ENCODE data around the gene SCN1B.

GRCh38 chr19:35058370-35058769 is 28.1 kb downstream of the SCN1B start:
- TF ChIP-seq BHLHE40 (IDR thresholded peaks at IDR 0.05; ENCODE audit: borderline replicate concordance) (no peak), FOXM1 (IDR thresholded peaks at IDR 0.05; ENCODE audit: borderline replicate concordance) (no peak), ZNF384 (IDR thresholded peaks at IDR 0.05) (no peak), SP1 (IDR thresholded peaks at IDR 0.05) (no peak), TARDBP (IDR thresholded peaks at IDR 0.05) (no peak), ELF4 (IDR thresholded peaks at IDR 0.05) (no peak), ARNT (IDR thresholded peaks at IDR 0.05) (no peak)

Data from HEK293T (cell line).